Measurements from ENCODE around the gene CGB7.

DNA sequence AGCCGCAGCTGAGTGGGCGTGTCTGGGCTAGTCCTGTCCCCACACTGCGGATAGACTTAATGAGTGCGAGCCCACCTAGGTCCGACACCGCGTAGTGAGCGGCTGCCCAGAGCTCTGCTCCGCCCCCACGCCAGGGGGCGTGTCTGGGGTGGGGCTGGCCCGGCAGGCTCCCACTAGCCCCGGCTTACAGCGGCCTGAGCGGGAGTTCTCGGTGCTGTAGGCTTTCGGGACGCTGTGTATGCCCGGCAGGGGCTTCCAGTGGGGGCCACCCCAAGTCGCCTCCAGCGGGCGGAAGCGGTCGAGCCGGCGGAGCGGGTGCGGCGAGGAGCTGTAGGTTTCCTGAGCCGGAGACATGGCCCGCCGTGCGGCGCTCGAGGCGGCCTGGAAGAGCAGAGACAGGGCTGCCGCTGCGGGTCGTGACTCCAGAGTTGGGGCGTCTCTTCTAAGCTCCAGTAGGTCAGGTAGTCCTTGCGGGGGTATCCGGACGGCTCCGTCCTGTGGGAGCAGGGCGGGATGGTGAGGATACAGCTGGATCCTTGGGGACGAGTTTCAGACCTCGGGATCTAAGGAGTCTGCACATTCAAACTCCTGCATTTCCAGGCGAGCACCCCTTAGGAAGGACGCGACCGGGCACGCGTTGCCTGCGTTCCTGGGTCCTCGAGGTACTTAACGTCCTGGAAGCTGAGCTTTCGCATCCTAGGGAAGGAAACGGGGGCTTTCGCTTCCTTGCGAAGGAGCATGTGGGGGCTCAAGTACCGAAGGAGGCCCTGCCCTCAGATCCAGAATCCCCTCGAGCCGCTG lies 1.2 kb downstream of the CGB7 start:
- TF ChIP-seq, protein P1, sequence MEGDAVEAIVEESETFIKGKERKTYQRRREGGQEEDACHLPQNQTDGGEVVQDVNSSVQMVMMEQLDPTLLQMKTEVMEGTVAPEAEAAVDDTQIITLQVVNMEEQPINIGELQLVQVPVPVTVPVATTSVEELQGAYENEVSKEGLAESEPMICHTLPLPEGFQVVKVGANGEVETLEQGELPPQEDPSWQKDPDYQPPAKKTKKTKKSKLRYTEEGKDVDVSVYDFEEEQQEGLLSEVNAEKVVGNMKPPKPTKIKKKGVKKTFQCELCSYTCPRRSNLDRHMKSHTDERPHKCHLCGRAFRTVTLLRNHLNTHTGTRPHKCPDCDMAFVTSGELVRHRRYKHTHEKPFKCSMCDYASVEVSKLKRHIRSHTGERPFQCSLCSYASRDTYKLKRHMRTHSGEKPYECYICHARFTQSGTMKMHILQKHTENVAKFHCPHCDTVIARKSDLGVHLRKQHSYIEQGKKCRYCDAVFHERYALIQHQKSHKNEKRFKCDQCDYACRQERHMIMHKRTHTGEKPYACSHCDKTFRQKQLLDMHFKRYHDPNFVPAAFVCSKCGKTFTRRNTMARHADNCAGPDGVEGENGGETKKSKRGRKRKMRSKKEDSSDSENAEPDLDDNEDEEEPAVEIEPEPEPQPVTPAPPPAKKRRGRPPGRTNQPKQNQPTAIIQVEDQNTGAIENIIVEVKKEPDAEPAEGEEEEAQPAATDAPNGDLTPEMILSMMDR (IDR thresholded peaks at IDR 0.05): no peak; the same call in 1 of the 2 replicates
- TF ChIP-seq POLR2AphosphoS5 (IDR thresholded peaks at IDR 0.05; ENCODE audit: low read depth, low read length): no peak
- no peak for TF ChIP-seq REST (IDR thresholded peaks at IDR 0.05; ENCODE audit: insufficient read depth in 1 of 2, low read depth in 2 of 2, low read length in 1 of 2)
- TF ChIP-seq TCF7L2 (IDR thresholded peaks at IDR 0.05; ENCODE audit: low read depth, low read length): no peak
- no peak for TF ChIP-seq SIN3A (IDR thresholded peaks at IDR 0.05; ENCODE audit: borderline replicate concordance, insufficient read depth, low read depth, low read length)
